Anterior cingulate cortex (tissue), 58 donors: ENCODE measurements around the gene FBXO21.
"Not testable (repeated sequence)": the region's sequence is repeated elsewhere in the genome, so short reads cannot be mapped to it uniquely, and the experiment has no call there.

Source experiments
- DNase-seq, 58 donors: peaks; one replicate each; lab custom pipeline; 2025; lab: John Stamatoyannopoulos, UW

The FBXO21 gene

DNA sequence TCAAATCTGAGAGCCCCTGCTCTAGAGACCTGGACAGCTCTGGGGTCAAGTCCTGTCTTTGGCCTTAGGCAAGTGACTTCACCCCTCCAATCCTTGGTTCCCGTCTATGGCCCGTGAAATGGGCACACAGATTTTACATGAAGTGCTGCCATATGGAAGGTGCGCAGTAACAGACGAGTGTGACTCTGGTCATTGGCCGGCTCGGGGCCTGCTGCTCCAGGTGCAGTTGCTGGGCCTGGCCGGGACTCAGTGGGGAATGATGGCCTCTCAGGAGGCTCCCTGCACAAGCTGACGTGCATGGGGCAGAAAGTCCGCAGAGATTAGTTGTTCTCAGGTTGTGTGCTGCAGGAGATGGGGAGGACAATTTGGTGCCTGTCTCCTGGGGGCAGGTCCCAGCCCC is 77.0 kb downstream of the FBXO21 start:
- no peak for DNase-seq

DNA sequence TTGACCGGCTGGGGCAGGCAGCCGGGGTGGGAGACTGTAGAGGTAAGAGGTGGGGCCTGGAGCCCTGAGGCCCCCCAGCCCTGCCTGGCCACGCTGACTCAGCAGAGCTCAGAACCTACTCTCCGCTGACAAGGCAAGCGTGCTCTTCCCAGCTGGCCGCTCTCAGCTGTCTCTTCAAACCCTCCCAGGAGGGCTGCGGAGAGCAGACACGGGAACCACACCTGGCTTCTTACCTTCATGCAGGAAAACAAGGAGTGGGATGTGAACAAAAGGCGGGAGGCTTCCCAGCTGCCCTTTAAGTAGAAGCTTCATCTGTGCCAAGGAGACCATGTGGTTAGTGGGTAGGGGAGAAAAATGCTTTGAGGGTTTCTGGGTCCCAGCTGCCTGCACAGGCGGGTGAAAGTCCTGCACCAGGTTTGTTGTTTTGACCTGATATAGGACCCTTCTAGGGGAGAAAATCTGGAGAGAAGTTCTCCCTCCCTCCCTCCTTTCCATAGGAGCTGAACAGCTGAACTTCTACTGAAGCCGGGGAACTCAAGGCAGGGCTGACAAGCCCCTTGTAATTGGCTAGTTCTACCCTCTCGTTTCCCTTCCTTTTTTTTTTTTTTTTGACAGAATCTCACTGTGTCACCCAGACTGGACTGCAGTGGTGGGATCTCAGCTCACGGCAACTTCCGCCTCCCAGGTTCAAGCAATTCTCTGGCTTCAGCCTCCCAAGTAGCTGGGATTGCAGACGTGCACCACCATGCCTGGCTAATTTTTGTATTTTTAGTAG is 78.3 kb downstream of the FBXO21 start:
- DNase-seq = no peak

- DNase-seq = no peak
These were observed 78.9 kb downstream of the FBXO21 start for GRCh38 chr12:117111386-117111785.

- DNase-seq = no peak
These were observed 80.2 kb downstream of the FBXO21 start for GRCh38 chr12:117109943-117110635.

DNA sequence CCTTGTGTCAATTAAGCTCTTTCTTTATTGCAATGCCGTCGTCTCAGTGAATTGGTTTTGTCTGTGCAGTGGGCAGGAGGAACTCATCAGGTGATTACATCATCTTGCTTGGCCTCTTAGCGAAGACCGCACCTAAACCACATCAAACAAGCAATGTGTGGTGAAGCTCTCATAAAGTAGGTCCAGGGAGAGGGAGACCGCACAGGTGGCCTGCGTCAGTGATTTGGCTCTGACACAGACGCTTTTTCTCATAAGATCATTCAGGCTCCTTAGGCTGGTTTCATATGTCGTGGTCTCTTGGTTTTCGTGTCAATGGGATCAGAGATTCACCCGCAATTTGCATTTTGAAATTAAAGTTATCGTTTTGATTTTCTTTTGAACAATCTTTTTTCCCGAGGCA is 84.4 kb downstream of the FBXO21 start:
- DNase-seq = no peak

GRCh38 chr12:117104003-117104402 is 86.3 kb downstream of the FBXO21 start:
- not testable (repeated sequence) for DNase-seq

GRCh38 chr12:117102800-117103181 is 87.5 kb downstream of the FBXO21 start:
- DNase-seq = no peak

GRCh38 chr12:117101953-117102799 is 88.1 kb downstream of the FBXO21 start:
- DNase-seq = peak in 4 of 58 donors; percentile 3 to 20 (median 14)

- no peak for DNase-seq
These were observed 89.2 kb downstream of the FBXO21 start for GRCh38 chr12:117100851-117101673.

DNA sequence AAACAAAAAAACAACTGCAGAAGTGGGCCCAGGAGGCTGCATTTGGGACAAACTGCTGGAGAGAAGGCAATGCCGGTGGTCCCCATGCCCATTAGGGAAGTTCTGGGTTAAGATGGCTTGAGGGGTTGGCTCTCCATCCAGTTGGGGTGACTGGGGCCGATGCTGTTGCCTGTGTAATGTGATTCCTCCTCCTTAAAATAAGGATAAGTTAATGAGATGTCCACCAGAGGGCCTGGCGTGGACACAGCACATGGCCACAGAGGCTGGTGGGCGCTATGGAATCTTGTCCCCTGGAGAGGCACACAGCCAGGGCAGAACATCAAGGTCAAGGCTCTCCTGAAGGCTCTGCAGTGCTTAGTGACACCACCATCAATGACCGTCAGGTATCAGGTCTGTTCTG is 90.0 kb downstream of the FBXO21 start:
- DNase-seq = no peak

DNA sequence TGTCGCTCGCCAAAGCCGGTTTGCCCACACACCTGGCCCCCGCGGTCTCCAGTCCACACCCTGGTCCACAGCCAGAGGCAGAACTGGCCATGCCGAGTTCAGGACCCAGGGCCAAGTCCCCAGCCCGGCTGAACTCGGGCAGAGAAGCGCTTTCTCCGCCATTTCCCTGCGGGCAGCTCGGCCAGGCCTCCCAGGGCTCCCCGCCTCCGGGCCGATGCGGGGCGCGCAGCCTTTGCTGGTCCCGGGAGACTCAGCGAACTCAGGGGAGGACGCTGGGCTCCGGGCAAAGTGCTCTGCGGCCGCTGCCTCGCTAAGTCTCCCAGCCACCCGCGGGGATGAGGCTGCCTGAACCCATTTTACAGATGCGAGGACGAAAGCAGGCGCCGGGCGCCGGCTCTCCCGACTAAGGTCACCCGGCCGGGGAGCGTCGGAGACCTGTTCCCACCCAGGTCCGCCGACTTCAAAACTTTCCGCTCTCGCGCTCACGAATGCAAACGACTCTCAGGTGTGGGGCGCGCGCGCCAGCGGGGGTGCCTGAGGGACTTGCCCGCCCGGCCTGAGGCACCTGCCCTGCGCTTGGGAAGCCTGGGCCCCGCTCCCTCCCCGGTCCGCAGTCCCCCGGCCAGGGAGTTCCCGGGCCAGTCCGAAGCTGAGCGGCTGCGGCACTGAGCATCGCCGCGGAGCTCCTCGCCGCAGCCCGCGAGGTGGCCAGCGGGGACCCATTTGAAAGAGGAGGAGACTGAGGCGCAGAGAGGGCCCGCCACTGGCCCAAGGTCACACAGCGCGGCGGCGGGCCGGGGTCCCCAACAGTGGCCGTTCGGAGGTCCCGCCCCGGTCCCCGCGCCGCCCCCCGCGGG is 91.7 kb downstream of the FBXO21 start:
- DNase-seq = no peak

DNA sequence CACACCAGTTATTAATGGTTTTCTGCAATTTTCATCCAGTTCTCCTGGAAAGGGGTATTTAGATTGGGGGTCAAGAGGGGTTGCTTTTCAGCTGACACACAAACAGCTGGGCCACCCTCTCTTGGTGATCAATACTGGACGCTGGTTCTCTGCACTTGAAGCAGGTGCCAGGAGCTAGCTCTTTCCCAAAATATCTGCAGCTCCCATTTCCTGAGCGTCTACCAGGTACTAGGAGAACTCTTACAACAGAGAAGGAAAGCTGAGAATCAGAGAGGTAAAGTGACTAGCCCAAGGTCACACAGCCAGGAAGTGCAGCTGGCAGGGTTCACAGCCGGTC is 92.3 kb downstream of the FBXO21 start:
- no peak for DNase-seq

GRCh38 chr12:117097159-117097558 is 93.1 kb downstream of the FBXO21 start:
- peak in 6 of 58 donors; percentile 12 to 47 (median 20) for DNase-seq

GRCh38 chr12:117096501-117097042 is 93.7 kb downstream of the FBXO21 start:
- DNase-seq = no peak

DNA sequence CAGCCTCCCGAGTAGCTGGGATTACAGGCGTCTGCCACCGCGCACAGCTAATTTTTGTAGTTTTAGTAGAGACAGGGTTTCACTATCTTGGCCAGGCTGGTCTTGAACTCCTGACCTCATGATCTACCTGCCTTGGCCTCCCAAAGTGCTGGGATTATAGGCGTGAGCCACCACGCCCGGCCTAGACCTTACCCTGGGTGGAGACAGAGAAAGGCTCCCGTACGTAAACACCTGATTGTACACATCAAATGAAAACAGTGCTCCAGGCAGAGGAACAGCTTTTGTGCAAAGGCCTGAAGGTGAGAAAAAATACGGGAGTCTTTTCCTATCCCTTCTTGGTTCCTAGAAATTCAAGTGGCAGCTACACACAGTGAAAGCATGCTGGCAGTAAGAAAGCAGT is 95.1 kb downstream of the FBXO21 start:
- not testable (repeated sequence) for DNase-seq

GRCh38 chr12:117093918-117094630 is 96.2 kb downstream of the FBXO21 start:
- DNase-seq = no peak

DNA sequence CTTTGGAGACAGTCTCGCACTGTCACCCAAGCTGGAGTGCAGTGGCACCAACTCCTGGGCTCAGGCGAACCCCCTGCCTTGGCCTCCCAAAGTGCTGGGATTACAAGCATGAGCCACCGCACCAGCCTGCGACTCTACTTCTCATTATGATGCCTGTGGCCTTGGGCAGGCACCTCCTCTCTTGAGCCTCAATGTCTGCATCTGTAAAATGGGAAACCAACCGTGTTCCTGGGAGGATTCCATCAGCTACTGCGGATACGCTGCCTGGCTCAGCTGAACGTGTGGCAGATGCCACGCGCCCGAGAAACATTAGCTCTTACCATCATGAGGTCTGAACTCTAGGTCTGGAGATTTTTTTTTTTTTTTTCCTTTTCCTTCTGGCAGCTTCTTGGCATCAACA is 96.8 kb downstream of the FBXO21 start:
- no peak for DNase-seq

DNA sequence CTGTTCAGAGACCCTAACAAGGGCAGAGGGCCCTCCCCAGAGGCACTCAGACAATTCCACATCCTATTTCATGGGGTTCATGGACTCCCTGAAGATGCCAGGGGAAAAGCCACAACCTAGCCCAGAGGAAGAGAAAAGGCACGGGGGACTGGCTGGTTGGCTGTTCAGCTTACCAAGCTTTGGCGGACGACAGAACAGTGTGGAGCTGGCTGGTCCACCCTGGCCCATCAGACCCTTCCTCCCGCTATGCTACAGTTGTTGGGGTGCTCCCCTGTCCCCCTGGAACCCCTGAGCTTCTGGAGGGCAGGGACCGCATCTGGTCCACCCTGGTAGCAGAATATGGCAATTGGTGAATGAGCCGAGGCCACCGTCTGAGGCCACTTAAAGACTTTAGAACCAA is 97.4 kb downstream of the FBXO21 start:
- no peak for DNase-seq

- no peak for DNase-seq
These were observed 97.8 kb downstream of the FBXO21 start for GRCh38 chr12:117092511-117092780.
